Activated T-cell treated with anti-CD3 and anti-CD28 coated beads, Interleukin-2, amount 50 U/mL, for 48 hours (primary cell): ENCODE data around the gene ZMYND19.
"Not testable (repeated sequence)": the region's sequence is repeated elsewhere in the genome, so short reads cannot be mapped to it uniquely, and the experiment has no call there.

Experiments
- DNase-seq, 2 experiments: peaks; one replicate each; pipeline ENCODE4 v3.0.0-alpha.2; 2020

ZMYND19 gene

GRCh38 chr9:137613738-137614523 is 23.6 kb upstream of the ZMYND19 start:
- DNase-seq, result no peak

- no peak for DNase-seq
Observed at GRCh38 chr9:137613259-137613658, 22.9 kb upstream of the ZMYND19 start.

GRCh38 chr9:137612741-137613142 is 22.4 kb upstream of the ZMYND19 start:
- DNase-seq, result no peak

DNA sequence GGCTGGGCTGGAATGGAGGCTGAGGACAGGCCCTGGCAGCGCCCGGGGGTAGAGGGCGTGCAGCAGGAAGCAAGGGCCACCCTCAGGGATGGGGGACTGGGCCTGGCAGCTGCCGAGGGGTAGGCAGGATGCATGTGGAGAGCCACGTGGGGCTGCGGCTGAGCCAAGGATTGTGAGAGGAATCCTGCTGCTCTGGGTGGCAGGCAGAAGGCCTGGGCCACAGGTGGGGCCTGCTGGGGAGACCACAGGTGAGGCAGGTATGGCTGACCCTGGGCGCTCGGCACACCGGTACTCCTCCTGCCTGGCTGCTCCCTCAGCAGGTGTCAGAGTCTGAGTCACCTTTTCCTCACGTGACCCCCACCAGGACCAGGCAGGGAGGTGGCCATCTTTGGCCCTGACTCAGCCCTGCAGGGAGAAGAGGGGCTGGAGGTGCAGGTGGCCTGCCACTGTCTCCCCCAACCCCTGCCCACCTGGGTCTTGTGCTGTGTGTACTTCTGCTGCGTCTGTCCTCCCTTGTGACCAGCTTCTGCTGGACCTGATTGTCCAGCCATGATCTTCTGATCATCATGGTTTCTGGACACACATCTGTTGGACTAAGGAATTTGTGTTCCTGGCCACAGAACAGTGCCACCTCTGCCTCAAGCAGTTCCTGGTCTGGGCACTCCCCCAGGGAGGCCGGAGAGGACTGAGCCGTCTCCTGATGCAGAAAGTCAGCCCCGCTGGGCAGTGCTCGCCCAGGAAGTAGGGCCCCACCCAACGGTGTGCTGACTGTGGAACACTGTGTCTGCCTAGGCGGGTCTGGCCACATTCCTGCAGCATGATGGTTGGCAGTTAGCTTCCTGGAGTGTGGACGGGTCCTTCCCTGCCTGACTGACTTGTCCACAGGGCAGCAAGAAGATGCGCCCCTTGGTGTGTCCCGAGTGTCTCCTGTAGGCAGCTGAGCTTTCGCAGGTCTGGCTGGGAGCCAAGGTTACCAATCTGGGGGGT is 21.6 kb upstream of the ZMYND19 start:
- peak; percentile 46 to 58 for DNase-seq

- no peak for DNase-seq
Observed at GRCh38 chr9:137610944-137611343, 20.6 kb upstream of the ZMYND19 start.

DNA sequence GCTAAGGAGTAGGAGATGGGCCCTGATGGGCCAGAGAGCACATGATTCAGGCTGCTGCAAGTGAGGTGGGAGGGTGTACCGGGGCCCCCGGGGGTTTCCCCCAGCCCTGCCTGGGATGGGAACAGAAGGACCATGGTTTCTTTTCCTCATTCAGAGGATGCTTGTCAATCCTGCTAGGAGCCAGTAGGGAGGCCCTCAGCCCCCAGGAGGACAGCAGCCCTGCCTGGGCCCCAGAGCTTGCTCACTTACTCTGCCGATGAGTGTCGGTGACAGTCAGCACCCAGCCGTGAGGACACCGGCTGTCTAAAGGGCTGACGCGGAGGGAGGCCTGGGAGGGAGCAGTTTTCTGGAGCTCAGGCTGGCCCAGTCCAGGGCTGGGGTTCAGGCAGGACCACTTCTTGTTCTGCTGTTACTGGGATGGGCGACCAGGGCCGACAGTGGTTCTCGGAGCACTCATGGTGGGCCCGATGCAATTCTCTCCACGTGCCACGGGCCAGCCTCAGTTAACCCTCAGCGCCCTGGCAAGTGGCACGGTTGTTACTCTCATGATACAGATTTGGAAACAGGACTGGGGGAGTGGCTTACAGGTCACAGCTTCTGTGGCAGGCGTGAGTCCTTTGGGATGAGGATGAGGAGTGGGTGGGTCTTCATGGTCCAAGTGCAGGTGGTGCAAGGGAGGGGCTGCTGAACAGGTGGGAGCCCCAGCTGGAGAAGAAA is 17.0 kb upstream of the ZMYND19 start:
- DNase-seq, result no peak

DNA sequence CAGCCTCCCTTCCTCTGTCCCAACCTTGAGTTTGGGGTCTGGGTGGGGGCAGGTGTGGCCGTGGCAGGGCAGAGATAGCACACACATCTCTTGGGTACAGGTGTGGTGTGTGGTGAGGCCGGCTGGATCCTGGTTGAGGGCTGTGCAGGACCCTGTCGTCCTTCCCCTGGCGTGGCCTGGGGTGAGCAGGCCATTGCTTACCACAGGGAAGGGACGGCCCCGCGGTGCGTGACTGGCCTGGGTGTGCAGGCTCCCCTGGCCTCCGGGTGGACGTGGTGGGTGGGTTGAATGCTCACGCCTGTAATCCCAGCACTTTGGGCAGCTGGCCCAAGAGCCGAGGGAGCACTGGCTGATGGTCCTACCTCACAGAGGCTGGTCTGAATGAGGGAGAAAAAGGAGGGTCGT is 16.4 kb upstream of the ZMYND19 start:
- DNase-seq, result no peak

DNA sequence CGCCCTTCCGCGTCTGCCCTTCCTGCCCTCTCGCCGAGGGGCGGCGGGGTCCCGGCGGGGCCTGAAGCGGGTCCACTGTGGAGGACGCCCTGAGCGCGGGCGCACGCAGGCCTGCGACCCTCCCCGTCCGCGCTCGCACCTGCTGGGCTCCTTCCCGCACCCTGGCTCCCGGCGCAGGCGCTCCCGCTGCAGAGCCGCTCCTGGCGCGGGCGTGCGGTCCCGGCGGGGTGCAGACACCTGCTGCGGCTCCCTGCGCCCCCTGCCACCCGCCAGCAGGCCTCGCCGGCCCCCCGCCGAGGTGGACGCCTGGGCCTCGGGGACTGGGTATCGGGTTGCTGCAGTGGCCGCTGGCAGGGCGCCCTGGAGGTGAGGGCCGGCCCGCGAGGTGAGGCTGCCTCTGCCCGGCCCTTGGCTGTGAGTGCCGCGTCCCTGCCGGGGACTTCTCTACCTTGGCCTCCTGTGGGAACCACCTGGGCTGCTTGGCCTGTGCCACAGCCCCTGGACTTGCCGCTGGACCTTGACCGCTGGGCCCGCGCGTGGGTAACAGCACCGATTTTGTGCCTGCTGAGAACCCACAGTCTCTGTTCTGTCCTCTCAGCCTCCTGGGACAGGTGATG is 15.8 kb upstream of the ZMYND19 start:
- peak; percentile 54 to 60 for DNase-seq

DNA sequence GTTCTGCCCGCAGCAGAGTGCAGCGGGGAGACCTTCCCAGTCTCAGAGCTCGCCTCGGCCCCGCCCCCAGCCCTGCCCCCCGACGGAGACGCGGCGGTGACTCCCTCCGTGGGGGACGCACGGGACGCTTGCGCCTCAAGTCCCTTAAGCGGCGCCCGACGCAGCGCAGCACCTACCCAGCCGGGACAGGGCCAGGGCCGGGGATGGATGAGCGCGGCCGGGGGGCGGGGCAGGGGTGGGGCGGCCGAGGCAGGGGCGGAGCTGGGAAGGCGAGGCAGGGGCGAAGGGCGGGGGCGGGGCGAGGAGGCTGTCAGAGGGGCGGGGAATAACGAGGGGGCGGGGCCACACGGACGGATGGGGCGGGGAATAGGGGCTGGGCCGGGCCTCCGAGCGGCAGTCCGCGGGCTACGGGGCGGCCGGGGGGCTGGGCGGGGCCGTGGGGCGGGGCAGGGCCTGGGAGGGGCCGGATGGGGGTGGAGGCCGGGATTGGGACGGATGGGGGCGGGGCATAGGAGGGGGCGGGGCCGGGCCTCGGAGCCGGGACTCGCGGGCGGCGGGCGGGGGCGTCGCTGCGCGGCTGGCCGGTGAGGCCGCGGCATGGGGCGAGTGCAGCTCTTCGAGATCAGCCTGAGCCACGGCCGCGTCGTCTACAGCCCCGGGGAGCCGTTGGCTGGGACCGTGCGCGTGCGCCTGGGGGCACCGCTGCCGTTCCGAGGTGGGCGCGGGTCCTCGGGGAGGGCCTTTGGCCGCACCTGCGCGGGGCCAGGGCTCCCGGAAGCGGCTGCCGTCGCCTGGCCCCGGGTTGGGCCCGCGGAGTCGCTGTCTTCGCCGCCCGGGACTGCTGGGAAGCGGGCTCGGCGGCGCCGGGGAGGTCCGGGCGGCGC is 15.1 kb upstream of the ZMYND19 start, which contains the start of gene ARRDC1:
Gene ARRDC1, plus strand, starts transcription at position 566 of the 884 bp plus-strand sequence. Its CDS starts 32 bp downstream, at position 598.
- DNase-seq, result peak; percentile 95

DNA sequence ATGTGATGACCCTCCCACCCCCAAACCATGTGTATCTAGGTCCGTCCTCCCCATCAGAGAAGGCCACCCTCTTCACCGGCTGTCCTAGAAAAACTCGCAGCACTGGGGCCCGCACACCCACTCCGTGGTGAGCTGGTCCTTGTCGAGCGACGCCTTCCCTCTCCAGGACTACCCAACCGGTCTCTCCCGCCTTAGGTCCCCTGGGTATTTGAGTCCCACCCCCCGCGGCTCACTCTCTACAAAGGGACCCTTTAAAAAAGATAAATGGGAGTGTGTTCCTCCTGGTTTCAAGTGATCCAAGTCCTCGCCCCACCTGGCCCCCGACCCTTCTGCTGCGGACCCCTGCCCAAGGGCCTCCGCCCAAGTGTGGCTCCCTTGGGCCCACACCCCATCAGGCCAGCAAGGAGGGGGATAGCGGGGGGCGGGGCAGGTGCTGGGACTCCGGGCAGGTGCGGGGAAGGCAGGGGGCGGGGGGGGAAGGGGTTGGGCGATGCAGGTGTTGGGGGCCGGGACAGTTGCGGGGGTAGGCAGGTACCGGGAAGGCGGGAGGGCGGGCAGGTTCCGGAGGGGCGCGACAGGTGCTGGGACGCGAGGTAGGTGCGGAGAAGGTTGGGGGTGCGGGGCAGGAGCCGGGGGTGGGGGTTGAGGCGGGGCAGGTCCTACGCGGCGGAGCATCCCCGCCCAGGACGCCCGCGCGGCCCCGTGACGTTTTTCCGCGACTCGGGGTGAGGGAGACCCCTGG is 14.2 kb upstream of the ZMYND19 start:
- DNase-seq, result no peak

DNA sequence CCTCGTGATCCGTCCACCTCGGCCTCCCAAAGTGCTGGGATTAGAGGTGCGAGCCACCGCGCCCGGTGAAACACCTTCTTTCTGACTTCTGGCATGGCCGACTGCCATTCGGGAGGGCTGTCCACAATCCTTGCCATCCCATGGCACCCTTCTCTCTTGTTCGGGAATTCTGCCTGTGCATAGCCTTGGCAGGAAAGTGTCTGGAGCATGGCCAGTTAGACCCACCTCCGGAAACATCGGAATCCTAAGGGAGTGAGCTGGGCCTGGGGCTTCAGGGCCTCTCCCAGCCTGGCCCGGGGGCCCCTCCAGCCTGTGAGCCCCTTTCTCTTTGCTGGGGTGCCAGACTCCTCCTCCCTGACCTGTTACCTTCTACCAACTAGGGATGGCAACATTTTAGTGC is 13.6 kb upstream of the ZMYND19 start:
- DNase-seq, result no peak

GRCh38 chr9:137602661-137603060 is 12.3 kb upstream of the ZMYND19 start:
- DNase-seq, result no peak

- DNase-seq, result no peak
Observed at GRCh38 chr9:137598943-137599342, 8.6 kb upstream of the ZMYND19 start.

GRCh38 chr9:137596577-137596976 is 6.3 kb upstream of the ZMYND19 start:
- not testable (repeated sequence) for DNase-seq

GRCh38 chr9:137593176-137593575 is 2.9 kb upstream of the ZMYND19 start:
- DNase-seq, result no peak

DNA sequence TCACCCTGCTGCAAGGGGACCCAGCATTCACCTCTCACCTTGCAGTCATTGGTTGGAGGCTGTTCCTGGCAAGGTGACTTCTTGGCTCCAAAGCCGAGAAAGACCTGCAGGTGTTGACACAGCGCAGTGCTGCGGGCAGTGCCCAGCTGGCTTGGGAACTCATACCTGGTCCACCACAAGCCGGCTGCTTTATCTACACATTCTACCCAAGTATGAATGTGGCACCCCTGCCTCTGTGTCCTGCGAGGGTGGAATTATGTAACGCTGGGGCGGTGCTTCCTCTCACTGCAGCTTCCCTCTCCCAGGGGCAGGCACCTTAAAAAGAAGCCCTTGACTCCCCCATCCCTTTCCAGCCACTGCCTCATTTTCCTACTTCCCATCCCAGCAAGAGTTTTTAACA is 2.5 kb upstream of the ZMYND19 start:
- DNase-seq, result no peak

GRCh38 chr9:137590123-137590468 is 216 bp downstream of the ZMYND19 start:
- no peak for DNase-seq

DNA sequence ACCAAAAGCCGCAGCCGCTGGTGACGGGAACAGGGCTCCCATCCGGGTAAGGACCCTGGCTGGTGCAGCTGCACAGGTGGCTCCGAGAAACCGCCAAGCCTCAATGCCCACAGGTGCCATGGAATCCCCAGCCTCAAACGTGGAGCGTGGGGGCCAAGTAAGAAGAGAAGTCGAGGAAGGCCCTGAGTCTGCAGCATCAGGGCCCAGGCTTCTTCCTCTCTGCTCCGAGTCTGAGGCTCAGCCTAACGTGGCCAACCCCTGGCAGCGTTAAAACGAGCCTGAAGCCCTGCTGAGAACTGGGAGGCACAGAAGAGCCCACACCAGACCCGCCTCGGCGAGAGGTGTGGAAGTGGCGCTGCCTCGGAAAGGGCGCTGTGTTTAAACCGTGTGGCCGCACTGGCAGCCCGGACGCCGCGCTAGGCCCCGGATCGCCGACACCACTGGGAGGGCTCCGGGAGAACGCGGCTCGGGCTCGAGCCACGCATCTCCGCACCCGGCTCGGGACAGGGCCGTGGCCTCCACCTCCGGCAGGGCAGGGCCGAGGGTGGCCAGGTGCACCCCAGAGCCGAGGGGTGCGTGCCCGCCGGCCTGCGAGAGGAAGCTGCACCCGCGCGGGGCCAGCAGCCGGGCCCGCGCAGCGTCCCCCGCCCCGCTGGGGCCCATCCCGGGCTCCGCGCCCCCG is 730 bp downstream of the ZMYND19 start:
- peak; percentile 42 to 53 for DNase-seq

DNA sequence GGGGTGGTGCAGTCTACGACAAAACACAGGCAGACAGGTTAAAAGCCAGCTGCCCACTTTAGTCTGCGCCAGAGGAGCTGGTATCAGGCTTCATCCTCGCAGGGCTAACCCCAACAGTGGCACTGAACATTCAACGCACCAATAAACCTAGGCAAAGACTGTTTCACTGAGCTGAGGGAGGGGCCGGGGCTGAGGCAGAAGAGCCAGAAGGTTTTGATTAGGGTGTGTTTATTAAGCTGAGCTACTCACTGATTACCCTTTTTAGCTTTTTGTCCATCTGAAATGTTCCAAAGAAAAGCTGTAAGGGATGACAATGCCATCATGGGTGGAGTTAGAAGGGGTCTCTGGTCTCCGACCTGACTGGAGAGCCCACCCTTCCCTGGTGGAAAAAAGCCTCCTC is 1.4 kb downstream of the ZMYND19 start:
- DNase-seq, result no peak

DNA sequence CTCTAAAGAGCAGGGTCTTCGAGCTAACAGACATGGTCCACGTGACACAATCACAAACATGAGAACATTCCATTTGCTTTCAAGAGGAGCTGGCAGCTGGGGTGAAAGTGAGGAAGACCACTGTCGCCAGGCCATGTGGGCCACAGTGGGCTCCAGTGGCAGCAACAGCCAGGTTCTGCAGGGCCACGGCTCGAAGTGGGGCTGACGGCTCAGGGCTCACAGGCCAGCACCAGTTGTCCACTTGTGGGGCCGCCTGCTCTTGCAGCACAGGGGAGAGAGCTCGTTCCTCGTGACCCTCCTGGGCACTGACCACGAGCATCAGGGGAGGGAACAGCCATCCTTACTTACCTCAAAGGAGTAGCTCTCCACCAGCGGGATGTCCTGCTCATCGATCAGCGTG is 2.0 kb downstream of the ZMYND19 start:
- no peak for DNase-seq
